HG03460 (cell line): ENCODE data around the gene GSG1L.

Experiments
- ATAC-seq: cut with Tn5 transposase; IDR thresholded peaks from one replicate; pipeline ENCODE4 v1.9.1; 2021; ENCODE audit not compliant: unreplicated experiment

The GSG1L gene

DNA sequence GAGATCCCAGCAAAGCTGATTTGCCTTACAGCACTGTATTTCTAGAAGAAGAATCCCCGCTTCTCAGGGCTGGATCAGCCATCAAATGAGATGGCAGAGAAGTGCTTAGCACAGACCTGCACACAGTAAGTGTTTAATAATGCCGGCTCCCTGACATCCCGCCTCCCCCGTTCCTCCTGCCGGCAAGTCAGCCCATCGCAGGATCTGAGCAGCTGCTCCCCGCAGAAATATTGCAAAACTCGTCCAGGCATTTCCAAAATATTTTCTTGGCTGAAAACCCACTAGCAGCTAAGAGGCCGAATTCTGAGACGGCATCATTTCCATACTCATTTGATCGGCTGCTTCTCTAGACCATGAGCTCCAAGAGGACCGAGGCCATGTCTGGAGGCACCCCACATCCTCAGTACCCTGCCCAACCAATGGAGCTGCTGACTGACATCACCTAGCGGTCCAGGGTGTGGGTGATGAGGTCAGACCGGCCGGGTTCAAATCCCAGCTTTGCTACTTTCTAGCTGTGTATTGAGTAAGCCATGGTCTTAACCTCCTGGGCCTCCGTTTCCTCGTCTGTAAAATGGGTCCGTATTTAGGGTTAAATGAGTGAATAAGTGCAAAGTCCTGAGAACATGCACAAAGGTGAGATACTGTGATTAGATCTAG, 262.1 kb downstream of the GSG1L start:
- no peak for ATAC-seq

DNA sequence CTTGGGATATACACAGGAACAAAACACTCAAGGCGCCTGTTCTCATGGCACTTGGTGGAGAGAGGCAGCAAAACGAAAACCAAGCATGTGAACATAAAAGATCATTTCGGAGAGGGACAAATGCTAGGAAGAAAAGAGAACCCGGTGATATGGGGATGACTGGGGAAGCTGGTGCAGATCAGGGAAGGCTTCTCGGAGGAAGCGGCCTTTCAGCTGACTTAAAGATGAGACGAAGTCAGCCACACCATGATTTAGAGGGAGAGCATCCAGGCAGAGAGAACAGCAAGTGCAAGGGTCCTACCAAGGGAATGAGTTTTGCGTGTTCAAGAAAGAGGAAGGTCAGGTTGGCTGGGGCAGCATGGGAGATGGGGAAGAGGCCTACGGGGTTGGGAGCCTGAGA, 262.7 kb downstream of the GSG1L start:
- no peak for ATAC-seq

DNA sequence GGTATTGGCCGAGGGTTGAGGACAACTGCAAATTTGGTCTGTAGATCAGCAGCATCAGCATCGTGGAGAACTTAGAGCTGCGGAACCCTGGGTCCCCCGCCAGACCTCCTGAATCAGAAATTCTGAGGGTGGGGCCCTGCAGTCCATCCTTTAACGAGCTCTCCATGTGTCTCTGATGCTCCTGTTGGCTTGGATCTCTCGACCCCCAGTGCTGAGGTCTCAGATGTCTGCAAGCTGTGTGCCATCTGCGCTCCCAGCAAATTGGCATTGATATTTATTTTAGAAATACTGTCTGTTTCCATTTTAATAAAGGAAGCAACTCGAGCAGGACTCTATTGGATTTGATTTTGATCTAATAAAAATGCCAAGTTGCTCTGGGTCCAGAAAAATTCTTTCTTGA, 263.6 kb downstream of the GSG1L start:
- ATAC-seq: no peak

DNA sequence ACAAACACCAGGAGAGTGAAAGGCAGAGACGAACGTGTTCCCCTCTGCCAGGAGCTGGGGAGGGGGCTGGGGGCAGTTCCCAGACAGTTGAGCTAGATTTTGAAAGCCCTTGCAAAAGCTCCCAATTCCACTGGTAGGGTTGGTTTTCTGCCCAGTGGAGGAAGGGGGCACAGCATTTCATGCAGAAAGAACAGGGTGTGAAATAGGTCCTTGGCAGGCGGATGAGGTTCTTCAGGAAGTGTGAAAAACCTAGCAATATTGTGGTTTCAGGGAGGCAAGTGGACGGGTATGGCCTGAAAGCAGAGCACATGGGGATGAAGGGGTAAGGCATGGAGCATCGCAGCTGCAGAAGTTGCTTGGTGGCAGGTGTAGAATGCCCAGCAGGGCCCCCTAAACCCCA, 265.3 kb downstream of the GSG1L start:
- ATAC-seq: no peak

DNA sequence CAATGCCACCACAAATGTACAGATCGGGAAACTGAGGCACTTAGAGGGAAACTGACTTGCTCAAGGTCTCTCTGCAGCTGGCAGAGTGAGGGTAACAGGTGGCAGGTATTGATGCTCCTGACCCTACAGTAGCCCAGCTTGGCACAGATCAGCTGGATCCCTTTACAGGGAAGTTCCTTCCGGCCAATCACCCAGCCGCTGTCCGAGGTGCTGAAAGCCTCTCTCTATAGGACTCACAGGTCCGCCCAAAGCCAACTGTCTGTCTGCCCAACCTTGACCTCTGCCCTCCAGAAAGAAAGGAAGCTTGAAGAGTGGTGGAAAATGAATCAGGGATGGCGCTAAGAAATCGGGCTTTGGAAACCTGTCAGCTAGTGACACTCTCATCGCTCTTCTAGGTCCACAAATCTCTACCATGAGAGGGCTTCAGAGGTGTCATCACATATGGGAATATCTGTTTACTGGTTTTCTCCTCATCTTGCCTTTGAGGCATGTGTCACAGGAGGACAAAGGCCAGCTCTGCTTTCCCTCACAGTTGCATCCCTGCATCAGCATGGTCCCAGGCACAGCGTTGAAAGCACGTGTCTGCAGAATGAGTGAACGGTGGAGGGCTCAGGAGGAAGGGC, 267.4 kb downstream of the GSG1L start:
- ATAC-seq: no peak

DNA sequence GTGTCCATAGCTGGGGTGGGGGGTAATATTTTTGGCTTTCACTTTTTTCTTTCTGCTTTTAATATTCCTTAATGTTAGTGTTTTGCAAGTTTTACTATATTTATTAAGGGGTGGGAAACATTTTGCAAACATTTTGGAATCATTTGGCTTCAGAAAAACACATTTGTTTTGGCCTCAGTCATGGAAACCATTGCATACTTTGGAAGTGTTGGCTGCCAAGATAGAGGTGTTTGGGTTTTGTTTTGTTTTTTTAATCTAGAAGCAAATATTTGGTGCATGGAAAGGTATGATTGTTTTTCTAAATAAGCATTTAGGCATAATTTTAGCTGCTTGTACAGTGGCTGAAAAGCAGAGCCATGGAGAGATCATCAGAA, 270.3 kb downstream of the GSG1L start:
- no peak for ATAC-seq

DNA sequence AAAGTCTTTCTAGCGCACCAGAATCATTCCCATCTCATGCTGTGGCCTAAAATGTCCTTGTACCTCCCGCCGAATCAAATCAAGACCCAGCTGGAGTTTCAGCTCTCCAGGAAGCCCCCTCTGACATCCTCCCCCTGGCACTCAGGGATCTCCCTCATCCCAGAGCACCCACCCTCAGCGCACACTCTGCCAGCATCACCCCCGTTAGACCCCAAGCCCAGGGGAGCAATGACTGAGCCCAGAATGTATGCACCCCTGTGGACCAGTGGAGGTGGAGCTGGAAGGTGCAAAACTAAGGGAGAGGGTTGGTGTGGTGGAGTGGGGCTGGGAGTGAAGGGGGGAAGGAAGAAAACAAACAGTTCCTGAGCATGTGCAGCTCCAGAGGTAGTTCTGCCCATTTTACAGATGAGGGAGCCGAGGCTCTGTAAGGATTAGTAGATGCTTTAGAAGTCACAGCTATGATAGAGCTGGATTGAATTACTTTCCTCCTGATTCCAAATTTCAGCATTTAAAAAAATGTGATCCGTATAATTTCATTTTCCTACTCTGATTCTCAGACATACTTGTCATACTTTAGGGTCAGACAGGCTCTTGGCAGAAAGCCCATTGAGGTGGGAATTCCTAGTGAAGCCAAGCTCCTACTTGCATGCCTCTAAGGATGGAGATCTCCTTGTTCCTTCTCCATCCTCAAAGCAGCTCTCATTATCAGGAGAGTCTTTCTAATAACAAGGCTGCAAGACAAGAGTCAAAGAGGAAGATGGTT, 270.8 kb downstream of the GSG1L start:
- ATAC-seq: no peak

DNA sequence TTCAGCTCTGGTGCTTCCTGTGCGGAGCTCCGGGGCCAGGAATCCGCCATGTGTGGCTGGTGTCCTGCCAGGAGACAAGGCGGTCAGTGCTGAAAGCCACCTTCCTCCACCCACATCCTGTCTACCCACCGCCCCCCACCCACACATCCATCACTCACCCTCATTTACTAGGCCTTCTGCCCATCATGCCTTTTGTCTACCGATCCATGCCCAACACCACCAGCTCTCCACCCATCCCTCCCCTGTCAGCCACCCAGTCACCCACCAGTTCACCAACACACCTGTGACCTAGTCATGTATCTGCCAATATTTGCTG, 272.2 kb downstream of the GSG1L start:
- no peak for ATAC-seq

DNA sequence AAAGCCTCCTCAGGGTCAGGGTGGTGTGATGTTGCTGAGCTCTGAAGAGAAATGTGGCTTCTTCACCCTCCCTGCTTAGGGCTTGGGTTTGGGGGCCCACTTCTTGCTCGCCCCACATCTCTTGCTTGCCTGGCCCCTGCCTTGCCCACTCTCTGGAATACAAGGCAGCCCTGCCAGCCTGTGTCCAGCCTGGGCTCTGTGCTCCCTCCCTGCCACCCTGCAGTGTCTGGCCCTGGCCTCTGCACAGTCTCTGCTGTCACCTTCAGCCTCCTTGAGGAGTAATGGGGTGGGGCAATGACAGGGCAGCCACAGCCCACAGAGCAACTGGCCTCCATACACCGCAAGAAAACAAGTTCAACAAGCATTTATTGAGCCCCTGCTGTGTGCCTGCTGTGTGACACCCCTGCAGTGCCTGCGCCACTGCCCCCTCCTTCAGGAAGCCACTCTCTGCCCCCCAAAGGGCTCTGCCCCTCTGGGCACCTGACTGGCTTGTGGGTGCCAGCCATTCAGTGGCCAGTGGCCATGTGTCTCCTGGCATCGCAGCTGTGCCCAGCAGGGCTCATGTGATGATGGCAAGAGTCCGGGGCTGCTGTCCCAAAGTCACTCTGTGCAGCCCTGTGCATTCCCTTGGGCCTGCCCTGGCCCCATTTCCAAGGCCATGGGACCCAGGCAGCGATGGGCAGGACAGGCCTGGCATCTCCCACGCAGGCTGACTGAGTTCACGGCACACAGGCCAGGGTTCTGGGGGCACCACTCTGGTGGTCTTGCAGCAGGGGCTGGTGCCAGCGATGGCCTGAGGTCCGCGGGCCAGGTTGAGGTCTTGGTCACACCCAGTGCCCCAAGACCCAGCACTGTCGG, 272.7 kb downstream of the GSG1L start:
- ATAC-seq: no peak

DNA sequence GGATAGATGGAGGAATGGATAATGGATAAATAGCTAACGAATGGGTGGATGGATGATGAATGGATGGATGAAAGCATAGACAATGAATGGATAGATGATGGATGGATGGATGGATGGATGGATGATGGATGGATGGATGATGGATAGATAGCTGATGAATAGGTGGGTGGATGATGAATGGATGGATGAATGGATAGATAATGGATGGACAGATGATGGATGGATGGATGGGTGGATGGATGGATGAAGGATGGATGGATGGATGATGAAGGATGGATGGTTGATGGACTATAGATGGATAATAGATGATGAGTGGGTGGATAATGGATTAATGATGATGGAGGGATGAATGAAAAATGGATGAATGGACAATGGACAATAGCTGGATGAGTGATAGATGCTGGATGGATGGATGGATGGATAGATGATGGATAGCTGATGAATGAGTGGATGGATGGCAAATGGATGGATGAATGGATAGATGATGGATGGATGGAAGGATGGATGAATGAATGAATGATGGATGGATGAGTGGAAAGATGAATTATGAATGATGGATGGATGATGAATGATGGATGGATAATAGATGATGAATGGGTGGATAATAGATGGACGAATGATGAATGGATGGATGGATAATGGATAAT, 273.8 kb downstream of the GSG1L start:
- no peak for ATAC-seq

DNA sequence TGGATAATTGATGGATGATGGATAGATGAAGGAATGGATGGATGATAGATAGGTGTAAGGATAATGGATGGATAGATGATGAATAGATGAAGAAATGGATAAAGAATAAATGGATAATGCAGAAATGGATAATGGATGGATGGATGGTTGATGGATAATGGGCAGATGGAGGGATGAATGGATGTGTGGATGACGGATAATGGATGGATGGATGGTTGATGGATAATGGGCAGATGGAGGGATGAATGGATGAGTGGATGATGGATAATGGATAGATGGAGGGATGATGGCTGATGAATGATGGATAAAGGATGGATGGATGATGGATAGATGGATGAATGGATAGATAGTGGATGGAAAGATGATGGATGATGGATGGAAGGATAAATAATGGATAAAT, 274.4 kb downstream of the GSG1L start:
- ATAC-seq: no peak

DNA sequence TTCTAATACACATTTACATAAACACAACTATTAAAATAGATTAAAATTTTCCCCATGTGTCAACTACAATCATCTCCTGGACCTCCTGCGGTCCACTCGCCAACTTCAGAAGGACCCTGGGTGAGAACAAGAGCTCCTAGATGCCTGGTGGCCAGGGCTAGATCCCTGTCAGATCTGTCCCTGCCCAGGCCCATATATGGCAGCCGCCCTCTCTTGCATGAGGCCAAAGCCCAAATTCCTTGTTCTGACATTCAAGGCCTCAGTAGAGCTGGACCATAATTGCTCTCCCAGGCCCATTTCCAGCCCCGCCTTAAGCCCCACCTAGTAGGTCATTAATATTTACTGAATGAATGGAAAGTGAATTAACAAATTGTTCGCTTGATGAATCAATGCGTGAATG, 275.8 kb downstream of the GSG1L start:
- ATAC-seq: no peak

DNA sequence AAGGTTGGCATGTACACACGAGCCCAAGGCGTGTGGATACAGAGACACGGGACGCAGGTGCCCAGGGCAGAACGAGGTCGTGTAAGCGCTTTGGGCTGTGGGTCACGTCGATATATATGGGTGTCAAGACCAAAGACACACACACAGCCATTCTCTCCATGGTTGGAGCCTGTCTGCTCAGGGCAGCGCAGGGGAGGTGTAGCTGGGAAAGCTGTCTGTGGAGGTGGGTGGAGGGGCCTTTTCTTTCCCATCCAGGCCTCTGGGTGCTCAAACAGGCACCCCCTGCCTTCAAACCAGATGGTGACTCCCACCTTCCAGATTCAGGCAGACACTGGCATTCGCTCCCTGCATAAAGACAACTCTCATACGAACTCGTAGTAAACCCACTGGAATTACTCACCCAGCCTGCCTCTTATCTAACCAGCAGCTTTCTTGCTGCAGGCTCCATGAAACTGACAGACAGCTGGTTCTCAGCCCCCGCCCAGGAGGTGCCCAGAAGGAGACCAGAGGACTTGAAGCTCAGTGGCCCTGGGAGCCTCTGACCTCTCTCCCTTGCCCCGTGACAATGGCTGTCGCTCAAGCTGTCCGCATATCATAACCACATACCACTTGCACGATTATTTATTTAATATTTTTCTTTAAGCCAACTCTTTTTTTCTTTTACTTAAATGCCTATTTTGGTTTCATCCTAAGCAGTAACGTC, 276.4 kb downstream of the GSG1L start:
- no peak for ATAC-seq

DNA sequence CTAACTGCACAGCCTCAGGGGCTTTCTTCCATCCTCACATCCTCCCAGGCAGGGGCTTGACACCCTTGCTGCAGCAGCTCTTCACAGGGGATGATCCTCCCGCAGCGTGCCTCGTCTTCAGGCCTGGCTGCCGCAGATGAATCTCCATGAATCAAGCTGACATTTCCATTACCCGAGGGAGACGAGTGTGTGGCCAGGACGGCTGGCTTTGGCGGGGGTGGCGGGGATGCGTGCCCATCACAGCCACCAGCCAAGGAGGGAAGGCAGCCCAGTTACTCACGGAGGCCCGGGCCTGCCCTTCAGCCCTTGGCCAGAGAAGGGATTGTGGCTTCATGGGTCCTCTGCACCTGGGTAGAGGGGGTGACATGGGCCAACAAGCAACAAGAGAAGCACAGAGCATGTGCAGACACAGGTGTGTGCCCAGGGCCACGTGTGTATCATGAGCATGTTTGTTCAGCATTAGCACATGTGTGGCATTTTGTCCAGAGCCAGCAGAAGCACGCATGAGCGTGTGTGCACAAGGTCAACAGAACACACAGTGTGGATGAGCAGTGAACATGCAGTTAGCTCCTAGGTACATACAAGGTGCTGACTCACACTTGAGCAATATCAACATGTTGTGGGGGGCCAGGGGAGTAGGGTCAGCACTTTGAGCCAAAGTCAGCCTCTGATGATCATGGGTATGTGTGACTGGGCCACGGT, 277.1 kb downstream of the GSG1L start:
- ATAC-seq: no peak

DNA sequence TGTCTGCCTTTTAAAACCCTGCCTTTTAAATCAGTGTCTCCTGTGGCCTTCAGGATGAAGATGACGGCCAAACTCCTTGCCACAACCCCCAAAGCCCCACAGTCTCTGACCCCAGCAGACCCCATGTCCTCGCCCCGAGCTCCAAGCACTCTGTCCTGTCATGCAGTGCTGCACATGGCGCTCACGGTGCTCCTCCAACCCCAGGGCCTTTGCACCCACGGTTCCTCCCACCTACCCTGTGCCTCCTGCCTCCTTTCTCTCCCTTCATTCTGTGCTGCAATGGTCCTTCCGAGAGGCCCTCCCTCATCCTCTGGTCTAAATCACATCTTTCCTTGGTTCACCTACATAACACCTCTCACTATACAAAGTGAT, 278.2 kb downstream of the GSG1L start:
- ATAC-seq: no peak

DNA sequence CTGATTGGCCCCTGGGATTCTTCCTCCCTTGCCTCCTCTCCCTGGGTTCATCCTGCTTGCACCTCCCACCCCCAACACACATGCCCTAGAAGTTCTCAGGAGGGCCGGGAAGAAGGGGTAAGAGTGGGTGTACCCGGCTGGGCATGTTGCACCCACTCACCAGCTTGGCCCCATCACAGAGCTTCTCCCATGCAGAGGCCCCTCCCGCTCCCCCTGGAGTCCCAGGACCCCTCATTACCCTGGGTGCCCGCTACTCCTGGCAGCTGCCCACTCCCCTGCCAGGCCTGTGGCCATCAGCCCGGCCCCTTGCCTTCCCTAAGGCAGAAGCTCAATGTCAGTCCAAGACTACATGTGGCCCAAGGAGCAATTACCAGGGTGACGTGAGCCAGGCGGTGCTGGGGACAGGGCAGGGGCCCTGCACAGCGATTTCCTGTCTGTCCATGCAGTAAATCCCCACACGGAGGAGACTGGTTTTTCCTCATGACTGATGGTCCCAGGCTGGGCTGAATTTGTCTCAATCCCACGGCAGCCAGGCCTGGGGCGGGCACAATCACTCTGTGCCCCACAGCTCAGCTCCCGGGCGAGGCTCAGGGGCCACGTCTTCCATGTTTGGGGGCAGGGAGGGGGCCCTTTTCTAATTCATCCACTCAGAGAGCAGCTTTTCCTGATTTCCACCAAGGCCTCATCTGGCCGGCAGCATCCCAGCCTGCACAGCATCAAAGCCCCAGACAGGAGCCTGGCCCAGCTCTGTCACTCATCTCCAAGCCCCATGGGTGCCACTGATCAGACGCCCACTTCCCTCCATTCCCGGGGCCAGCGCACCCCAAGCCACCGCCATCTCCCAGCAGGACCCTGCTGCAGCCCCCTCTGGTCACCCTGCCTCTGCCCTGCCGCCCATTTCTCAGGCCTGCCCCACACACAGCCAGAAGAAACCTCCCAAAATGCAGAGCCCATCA, 278.9 kb downstream of the GSG1L start:
- ATAC-seq: no peak

DNA sequence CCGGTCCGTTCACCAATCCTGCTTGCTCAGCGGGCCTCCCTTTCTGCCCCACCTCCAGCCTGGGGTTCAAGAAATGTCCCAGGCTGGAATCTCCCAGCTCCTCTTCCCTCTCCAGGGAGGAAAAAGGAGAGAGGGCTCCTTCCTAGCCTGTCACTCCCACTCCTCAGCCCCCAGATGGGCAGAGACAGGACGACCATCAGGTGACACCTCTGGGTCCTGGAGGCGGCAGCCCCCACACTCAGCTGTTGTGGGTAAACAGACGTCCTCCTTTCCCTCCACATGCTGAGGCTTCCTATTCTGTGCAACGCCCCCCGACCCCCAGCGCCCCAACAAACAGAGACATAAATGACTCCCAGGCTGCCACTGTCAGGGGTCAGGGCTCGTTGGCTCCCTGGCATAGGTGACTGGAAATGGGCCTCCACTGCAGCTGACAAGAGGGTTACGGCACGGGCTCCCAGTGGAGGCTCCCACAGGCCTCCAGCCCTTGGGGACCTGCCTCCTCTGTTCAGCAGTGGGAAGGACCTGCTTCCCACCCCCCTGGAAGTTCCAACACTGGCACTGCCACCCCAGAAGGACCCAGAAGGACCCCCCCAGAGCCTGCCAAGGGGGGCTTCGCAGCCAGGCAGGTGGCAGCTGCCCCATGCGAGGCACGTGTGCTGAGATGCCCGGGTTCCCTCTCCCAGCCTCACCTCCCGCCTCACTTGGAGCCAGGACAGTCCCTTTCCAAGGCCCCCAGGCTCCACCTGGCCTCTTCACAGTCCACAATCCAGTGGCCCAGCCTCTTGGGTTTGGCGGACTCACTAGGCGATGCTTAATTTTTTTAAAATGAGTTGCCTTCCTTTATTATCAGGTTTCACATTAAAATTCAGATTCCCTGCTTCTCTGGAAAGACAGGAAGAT, 281.3 kb downstream of the GSG1L start:
- no peak for ATAC-seq

DNA sequence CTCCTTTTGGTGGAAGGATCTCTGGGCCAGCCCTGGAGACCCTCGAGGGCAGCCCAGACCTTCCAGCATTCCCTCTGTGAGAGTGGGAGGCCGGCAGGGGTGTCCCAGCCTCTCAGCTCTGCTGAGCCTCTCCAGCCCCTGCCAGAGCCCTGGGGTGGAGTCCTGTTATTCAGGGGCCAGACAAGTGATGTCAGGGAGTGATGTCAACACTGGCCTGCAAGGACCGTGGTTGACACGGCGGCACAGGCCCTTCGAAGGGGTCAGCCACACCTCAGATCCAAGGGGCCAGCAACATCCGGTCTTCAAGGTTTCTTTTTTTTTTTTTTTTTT, 282.4 kb downstream of the GSG1L start:
- no peak for ATAC-seq
